Activated CD4-positive, CD25-positive, alpha-beta regulatory T cell (primary cell): ENCODE results near the gene PPARG.
"Not testable (repeated sequence)": the region's sequence is repeated elsewhere in the genome, so short reads cannot be mapped to it uniquely, and the experiment has no call there.

Experiments used
- DNase-seq, 4 experiments: peaks; one replicate each; lab custom pipeline; 2025; lab: John Stamatoyannopoulos, UW

The PPARG gene

DNA sequence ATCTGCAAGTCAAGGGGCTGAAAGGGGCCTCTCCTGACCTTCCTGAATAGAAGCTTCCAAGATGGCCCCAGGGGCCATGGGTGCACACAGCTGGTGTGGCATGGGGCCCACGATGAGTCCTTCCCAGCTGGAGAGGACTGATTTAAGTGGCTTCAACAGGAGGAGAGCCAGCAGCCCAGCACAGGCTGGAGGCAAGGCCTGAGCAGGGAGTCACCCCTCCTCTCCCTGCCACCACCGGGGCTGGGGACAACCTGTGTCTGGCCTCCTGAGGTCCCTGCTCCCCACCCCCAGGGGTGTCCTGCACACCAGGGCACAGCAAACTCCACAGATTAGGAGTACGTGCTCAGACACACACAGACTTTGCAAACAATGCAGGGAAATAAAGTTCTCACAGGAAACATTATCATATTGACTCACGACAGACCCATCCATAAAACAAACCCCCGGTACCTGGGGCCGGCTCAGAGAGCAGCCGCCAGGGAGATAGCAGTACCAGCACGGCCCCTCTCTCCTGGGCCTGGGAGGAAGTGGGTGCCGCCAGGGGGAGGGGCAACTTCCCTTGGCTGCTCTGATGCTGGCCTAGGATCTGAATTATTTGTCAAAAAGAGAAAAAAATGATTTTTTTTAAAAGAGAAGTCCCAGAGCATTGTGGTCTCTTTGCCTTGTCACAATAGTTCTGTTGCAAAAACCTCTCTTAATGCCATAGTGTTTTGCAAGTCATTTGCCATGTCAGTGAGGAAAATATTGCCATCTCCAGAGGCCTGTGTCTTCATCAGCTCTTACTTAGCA is 173.5 kb downstream of the PPARG start:
- DNase-seq, result peak in 1 of 4 experiments; percentile 12

DNA sequence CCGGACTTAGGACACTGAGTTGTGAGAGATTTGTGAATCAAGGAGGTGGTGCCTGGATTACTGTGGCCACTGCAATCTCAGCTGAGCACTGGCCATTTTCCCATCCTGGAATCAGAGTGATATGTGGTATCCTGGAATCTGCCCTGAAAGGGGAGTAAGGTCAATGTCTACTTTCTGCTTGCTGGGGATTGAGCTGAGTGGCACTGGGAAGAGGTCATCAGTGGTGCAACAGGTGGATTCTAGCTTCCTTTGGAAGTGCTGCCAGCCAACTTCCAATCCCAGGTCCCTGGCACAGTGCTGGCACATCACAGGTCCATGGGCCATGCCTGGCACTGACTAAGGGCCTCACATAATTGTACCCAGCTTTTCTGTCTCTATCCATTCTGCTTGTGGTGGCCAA is 174.8 kb downstream of the PPARG start:
- DNase-seq, result no peak

DNA sequence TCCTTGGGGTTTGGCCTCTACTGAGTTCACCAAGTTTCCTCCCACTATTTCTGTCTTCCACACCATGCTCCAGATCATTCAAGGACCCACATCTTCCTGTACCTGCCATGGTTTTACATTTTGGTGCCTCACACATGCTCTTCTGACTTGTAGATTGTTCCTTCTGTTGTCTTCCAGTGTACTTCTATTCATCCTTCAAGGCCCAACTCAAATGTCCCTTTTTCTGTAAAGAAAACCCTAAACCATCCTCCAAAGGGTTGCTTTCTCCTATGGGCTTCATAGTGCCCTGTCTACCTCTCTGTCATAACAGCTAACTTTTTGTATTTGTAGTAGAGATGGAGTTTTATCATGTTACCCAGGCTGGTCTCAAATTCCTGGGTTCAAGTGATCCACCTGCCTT is 175.3 kb downstream of the PPARG start:
- no peak for DNase-seq

DNA sequence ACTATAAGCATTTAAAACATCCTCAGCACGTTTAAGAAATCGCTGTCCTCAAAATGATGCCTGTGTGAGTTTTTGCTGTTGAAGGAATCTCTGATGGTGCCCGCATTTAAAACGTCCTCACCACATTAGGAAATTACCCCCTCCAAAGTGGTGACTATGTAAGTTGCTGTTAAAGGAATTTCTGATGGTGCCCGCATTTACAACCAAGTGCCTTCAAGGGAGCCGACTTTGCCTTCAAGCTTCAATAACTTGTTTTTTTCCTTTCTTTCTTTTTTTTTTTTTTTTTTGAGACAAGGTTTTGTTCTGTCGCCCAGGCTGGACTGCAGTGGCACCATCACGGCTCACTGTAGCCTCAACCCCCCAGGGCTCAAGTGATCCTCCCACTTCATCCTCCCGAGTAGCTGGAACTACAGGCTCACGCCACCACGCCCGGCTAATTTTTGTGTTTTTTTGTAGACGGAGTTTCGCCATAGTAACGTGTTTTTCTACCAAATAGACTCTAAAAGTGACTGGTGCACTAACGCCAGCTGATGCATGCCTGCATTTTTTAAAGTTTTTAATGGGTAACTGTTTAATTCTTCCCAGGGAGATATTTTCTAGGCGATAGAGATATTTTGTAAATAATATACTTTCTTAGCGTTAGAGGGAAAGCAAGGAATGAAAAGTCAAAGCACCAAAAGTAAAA is 176.4 kb downstream of the PPARG start:
- DNase-seq, result no peak

DNA sequence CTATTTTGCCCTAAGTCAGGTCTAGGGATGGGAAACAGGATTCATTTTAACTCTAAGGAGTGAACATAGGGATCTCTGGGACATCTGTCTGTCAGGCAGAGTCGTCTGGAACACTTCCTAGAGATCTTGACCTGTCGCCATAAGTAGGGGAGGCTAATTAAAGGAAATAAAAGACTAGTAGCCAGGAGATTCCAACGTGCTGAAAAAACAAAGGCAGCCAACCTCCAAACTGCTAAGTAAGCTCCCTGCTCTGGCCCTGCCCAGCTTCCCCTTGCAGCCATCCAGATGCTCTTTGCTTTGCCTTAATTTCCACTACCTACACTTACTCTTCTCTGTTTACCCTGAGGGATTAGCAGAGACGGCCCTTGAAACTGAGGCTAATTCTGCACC is 177.0 kb downstream of the PPARG start:
- DNase-seq, result no peak

DNA sequence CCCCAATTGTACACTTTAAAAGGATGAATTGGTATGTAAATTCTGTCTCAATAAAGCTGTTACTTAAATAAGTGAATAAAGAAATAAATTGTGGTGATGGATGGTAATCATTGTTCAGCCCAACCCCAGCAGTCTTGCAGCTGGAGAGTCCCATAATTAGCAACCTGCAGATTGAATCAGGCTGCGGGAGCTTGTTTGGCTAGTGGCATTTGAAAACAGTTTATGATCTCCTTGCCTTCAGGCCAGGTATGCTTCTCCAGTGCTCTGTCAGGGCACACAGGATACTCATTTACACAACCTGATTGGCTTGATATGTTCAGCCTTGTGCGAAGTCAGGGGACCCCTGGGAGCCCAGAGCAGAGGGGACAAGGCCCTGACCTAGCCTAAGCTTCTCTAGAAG is 178.9 kb downstream of the PPARG start:
- DNase-seq, result no peak

DNA sequence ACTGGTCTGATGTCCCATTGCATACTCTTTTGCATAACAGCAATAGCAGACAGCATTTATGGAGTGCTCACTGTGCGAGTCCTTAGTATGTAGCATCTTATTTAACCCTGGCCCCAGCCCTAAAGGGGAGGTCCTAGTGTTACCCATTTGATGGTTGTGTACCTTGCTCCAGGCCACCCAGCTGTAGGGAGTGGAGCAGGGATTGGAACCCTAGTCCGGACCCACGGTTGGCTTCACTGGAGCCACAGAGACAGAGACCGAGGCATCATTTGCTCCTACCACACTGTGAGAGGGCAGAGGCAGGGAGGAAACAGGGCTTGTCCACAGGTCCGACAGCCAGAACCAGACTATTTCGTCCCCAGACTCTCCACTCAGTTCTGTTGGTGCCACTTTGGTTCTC is 179.4 kb downstream of the PPARG start:
- no peak for DNase-seq

DNA sequence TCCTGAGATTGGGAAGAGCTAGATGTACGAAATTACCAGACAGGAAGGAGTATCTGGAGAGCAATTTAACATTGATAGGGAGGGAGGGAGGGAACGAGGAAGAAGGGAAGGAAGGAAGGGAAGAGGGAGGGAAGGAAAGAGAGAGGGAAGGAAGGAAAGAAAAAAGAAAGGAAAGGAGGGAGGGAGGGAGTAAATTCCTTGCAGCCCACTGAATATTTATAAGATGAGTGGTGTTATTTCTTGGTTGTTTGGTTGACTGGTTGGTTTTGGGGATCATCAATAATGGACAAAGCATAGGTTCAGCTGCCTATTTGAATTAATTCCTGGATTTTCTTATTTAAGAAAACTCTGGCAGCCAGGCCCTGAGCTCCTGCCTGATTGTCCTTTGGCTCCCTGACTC is 179.9 kb downstream of the PPARG start:
- DNase-seq, result no peak

DNA sequence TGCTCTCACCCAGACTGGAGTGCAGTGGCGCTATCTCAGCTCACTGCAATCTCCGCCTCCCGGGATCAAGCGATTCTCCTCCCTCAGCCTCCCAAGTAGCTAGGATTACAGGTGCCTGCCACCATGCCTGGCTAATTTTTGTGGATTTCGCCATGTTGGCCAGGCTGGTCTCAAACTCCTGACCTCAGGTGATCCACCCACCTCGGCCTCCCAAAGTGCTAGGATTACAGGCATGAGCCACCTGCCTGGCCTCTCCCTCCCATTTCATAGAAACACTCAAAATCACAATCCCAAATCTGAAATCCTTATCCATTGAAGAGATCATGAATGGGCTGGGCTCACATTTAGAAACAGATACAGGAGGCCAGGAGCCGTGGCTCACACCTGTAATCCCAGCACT is 180.4 kb downstream of the PPARG start:
- not testable (repeated sequence) for DNase-seq

DNA sequence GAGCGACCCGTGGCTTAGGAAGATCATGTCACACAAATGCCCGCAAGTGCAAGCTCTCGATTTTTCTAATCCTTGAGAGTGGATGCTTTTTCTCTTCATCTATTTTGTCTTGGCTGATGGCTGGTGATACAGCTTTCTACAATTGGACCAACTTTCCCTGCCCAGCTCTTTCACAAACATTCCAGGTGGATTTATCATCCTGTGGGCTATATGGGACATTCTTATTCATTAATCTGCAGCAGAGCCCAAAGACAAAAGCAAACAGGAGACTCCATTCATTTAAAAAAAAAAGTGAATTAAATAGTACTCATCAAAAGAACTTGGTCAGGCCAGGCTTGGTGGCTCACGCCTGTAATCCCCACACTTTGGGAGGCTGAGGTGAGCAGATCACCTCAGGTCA is 181.2 kb downstream of the PPARG start:
- no peak for DNase-seq

DNA sequence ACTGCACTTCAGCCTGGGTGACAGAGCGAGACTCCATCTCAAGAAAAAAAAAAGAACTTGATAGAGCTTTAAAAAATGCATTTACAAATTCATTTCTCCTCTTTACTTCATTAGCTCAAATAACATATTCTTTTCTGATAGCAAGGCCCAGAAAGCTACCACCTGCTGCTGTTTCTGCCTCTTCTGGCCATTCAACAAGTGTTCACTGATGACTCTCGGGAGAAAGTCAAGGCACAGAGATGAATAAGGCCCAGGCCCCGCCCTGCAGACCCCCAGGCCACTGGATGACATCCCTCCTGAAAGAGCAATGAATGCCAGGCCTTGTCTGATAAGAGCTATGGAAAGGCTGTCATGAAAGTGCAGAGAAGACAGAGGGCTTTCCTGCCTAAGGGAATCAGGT is 181.8 kb downstream of the PPARG start:
- DNase-seq, result no peak

DNA sequence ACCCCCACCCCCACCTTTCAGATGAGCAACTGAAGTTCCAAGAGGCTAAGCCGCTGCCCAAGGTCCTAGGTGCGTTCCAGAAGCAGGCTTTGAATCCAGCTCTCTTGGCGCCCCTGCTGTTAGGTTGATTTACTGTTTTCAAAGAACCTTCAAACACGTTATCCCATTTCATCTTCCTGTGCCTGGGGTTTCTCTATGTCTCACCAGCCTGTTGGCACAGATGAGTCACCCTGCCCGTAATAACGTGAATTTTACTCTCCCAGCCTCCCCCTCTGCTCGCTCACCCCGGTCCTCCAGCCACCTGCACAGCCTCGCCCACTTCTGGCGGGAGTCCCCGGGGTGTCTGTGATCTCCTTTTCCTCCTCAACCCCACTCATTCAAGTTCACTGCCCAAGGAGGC is 182.4 kb downstream of the PPARG start:
- DNase-seq, result peak in 1 of 4 experiments; percentile 11

DNA sequence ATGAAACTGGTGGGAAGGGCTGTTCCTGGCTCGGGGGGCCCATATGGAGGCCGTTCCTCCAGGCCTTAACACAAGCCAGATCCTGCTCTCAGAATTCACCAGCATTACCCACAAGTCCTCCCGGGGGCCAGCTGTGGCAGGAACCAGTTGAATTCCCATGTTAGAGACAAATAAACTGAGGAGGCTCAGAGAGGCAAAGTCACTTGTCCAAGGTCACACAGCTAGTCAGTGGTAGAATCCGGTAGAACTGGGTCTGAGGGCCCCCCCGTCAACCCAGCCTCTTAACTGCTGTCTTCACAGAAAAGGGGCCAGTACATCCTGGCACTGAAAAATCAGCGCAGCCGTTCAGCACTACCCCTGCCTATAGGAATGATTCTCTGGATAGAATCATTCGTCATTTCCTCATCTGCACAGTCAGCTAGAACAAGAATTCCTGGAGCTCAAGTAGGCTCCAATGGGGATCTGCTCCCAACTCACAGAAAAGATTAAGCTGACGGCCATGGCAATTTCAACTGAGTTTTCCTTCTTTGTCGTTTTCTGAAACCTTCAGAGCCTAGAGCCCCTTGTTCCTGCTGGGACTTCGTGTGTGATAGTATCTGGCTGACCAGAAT is 183.2 kb downstream of the PPARG start:
- no peak for DNase-seq

DNA sequence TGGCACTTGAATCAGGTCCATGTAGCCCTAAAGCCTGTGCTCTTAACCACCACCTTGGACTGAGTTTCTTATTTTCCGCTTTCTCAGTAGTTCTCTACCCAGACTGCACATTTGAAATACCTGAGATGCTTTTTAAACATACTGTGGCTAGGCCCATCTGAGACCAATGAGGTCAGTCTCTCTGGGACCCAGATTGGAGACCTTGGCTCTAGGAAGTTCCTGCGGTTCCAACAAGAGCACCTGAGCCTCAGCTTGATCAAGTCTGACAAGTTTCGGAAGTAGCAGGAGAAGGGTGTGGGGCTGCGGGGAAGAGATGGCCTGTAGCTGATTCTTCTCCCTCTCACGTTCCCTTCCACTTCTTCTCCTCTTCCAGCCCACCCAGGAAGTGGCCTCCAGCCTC is 183.9 kb downstream of the PPARG start:
- DNase-seq, result no peak

DNA sequence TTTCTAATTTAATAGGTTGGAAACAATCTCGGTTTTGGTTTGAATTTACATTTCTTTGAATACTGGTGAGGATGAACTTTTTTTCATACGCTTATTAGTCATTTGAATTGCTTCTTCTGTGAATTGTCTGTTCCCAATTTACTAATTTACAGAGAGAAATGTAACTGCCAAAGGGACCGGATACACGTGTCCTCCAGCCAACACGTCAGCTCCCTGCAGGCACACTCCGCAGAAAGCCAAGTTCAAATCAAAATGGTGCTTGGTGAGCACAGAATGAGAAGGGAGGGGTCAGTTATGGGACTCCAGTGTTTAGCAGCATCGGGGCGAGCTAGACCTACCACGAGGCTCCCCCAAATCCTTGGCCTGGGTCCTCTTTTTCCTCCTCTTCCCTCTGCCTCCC is 184.6 kb downstream of the PPARG start:
- DNase-seq, result no peak

DNA sequence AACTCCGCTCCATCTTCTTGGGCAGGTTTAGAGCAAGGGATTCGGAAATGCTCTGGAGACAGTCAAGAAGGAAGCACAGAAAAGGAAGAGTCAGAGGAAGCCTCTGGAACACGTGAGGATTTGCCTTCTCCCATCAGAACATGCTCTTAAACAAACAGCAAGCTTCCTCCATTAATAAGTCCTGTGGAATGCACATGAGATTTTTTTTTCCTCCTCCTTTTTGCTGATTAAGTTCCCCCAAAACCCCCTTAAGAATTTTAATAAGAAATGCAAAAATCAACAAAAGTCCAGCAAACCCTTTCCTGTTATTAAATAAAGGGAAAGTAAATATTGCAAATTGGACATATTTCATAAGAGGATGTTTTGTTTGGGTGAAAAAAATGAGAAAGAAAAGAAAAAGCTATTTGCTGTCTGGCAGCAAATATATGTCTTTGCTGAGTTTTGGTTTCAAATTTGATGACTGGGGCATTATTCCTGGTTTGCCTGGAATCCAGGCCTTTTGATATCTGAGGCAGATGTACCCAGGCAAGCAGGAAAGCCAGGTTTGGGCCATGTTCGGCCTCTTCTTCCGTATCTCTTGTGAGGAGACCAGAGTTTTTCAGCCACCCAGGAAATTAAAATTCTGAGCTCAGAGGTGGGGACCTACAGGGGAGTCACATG is 187.5 kb downstream of the PPARG start:
- DNase-seq, result no peak

DNA sequence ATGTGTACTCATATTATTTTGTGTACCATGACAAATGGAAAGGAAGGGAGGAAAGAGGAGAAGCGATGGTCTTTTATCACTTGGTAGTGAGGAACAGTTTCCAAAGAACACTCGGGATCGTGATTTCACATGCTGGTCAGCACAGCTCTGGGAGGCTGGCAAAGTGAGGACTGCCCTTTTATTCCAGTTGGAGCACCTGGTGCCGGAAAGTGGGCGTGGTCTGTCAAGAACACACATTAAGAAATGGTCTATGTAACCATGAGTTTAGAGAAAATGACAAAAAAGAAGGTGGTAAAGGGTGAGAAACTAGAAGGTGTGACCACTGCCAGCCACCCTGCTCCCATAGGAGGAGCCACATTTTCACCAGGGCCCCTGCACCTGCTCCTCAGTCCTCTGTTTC is 188.4 kb downstream of the PPARG start:
- no peak for DNase-seq

DNA sequence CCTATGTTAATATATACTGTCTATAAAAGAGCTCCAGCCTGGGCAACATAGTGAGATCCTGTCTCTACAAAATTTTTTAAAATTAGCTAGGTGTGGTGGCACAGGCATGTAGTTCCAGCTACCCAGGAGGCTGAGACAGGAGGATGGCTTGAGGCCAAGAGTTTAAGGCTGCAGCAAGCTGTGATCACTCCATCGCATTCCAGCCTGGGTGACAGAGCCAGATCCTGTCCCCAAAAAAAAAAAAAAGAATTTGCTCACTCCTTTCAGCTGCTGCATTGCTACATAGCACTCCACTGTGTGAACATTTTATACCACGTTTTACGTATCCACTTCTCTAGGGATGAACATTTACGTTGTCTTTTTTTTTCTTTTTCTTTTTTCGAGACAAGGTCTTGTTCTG is 189.5 kb downstream of the PPARG start:
- no peak for DNase-seq

DNA sequence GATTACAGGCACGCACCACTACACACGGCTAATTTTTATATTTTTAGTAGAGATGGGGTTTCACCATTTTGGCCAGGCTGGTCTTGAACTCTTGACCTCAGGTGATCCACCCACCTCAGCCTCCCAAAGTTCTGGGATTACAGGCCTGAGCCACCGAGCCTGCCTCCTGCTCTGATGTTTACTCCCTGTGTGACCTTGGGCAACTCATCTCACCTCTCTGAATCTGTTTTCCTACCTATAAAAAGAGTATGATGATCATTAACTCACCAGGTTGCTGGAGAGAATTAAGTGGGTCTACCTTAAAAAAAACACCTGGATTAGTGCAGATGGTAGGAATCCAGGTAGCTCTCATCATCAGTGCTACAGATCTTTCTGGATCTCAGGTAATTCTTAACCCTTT is 190.3 kb downstream of the PPARG start:
- not testable (repeated sequence) for DNase-seq

DNA sequence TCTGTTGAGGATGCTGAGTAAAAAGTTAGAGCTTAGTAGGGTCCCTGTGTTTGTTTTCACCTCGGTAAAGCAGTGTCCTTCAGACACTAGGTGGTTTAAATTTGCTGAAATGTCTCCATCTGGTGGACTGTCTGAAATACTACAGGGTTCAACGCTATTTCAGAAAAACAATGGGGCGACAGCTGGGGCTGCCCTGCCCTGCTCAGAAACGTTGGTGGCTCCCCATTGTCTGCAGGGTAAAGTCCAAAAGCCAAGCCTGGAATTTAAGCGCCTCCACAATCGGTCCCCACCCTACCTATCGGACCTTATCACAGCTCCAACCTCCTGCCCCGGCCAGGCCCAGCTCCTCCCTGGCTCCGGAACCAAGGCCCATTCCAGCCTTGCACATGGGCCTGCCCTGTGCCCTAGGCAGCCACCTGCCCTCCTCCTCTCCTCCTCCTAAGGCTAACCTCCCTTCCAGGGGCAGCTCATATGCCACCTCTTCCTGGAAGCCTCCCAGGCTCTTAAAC is 191.1 kb downstream of the PPARG start:
- no peak for DNase-seq

DNA sequence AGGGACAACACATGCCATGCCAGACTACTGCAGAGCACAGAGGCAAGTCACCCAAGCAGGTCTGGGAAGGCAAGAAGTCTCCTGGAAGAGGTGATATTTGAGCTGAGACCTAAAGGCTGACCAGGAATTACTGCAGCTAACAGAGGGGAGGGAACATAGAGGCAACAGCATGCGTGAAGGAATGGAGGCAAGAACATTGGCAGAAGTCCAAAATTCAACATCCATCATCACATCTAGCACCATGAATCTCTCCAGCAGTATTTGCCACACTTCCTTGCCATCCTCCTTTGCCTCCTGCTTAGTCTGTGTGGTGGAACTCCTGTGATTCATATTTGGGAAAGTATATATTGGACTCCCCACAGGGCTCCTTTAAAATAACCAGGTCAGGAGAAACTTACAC is 194.5 kb downstream of the PPARG start:
- no peak for DNase-seq

DNA sequence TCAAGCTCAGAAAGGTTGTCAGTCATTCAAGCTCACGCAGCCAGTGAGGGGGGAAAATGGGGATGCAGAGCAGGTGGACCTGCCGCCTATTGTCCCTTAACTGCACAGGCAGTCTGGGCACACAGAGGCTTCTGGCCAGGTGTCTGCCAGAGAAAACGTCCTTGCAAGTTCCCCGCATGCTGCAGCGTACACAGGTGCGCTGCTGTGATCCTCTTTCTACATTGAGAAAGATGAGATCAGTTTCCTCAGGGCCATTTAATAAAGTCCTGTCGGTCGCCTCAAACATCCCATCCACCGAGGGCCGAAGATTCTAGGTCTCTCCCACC is 195.0 kb downstream of the PPARG start:
- DNase-seq, result no peak
